SIG-M5 treated with dmso at 0.1 percent for 504 hours (cell line): ENCODE data around the gene EP300.
A peak's percentile ranks its signal among the peaks of the same experiment; 100 is the strongest.
"Not testable (repeated sequence)": the region's sequence is repeated elsewhere in the genome, so short reads cannot be mapped to it uniquely, and the experiment has no call there.

Experiments
- DNase-seq: peaks from one replicate; lab custom pipeline; 2025; ENCODE audit not compliant: unreplicated experiment; lab: John Stamatoyannopoulos, UW

Gene EP300

GRCh38 chr22:41092023-41092817 is at the start of gene EP300:
EP300 (plus strand) TSS chr22:41092592; CDS start chr22:41093005, 413 bp downstream.
- DNase-seq, result peak; percentile 64

GRCh38 chr22:41043722-41044121 is 48.7 kb upstream of the EP300 start:
- peak; percentile 85 for DNase-seq

- DNase-seq, result not testable (repeated sequence)
Measured at GRCh38 chr22:41045575-41045974, 46.8 kb upstream of the EP300 start.

- DNase-seq, result no peak
Measured at GRCh38 chr22:41047801-41048211, 44.6 kb upstream of the EP300 start.

GRCh38 chr22:41048345-41048744 is 44.0 kb upstream of the EP300 start:
- DNase-seq, result not testable (repeated sequence)

- DNase-seq, result no peak
Measured at GRCh38 chr22:41048791-41049717, 43.3 kb upstream of the EP300 start.

GRCh38 chr22:41049795-41050194 is 42.6 kb upstream of the EP300 start:
- DNase-seq, result not testable (repeated sequence)

- DNase-seq, result no peak
Measured at GRCh38 chr22:41050883-41051282, 41.5 kb upstream of the EP300 start.

GRCh38 chr22:41052661-41053490 is 39.5 kb upstream of the EP300 start:
- no peak for DNase-seq

- no peak for DNase-seq
Measured at GRCh38 chr22:41057076-41057475, 35.3 kb upstream of the EP300 start.

- no peak for DNase-seq
Measured at GRCh38 chr22:41062146-41062545, 30.2 kb upstream of the EP300 start.

- not testable (repeated sequence) for DNase-seq
Measured at GRCh38 chr22:41064326-41064725, 28.1 kb upstream of the EP300 start.

GRCh38 chr22:41066341-41066740 is 26.1 kb upstream of the EP300 start:
- DNase-seq, result not testable (repeated sequence)

- DNase-seq, result not testable (repeated sequence)
Measured at GRCh38 chr22:41067968-41068367, 24.4 kb upstream of the EP300 start.

- DNase-seq, result no peak
Measured at GRCh38 chr22:41070665-41071331, 21.6 kb upstream of the EP300 start.

GRCh38 chr22:41074061-41074460 is 18.3 kb upstream of the EP300 start:
- DNase-seq, result no peak

GRCh38 chr22:41074466-41074865 is 17.9 kb upstream of the EP300 start:
- DNase-seq, result no peak

GRCh38 chr22:41074941-41075710 is 17.3 kb upstream of the EP300 start:
- DNase-seq, result no peak

GRCh38 chr22:41075946-41076345 is 16.4 kb upstream of the EP300 start:
- no peak for DNase-seq

- no peak for DNase-seq
Measured at GRCh38 chr22:41076857-41077256, 15.5 kb upstream of the EP300 start.
